AG09319 (cell line): ENCODE data around the gene TBXA2R.
"Not testable (repeated sequence)": the region's sequence is repeated elsewhere in the genome, so short reads cannot be mapped to it uniquely, and the experiment has no call there.

Experiments used
- DNase-seq: peaks from one replicate; pipeline ENCODE4 v3.0.0-alpha.2; 2010; ENCODE audit warnings: low read depth; ENCODE audit errors: extremely low read depth
- CTCF ChIP-seq: IDR thresholded peaks from 2 replicates; pipeline ENCODE4 v1.5.1; 2011; ENCODE audit warnings: low read depth, mild to moderate bottlenecking, inconsistent platforms, low read length, moderate library complexity

Gene TBXA2R

GRCh38 chr19:3590991-3591659 lies 15.6 kb downstream of the TBXA2R start:
- no peak for TF ChIP-seq CTCF
- no peak for DNase-seq

GRCh38 chr19:3589949-3590348 lies 16.7 kb downstream of the TBXA2R start:
- no peak for DNase-seq
- no peak for TF ChIP-seq CTCF

- no peak for TF ChIP-seq CTCF
- no peak for DNase-seq
Measured at GRCh38 chr19:3589439-3589838, 17.2 kb downstream of the TBXA2R start.

- no peak for TF ChIP-seq CTCF
Measured at GRCh38 chr19:3586707-3587346, 19.8 kb downstream of the TBXA2R start.

GRCh38 chr19:3586127-3586626 lies 20.5 kb downstream of the TBXA2R start:
- peak; percentile 42 for TF ChIP-seq CTCF
- no peak for DNase-seq

More at GRCh38 chr19:3586707-3587346, 19.8 kb downstream of the TBXA2R start:
- DNase-seq: no peak

GRCh38 chr19:3585301-3586126 lies 21.2 kb downstream of the TBXA2R start, which contains the start of gene GIPC3:
Gene GIPC3 (plus strand): TSS chr19:3585478. CDS start chr19:3585598, 120 bp downstream.
- no peak for DNase-seq
- no peak for TF ChIP-seq CTCF

- not testable (repeated sequence) for DNase-seq
Measured at GRCh38 chr19:3584036-3584802, 22.5 kb downstream of the TBXA2R start.

- not testable (repeated sequence) for DNase-seq
Measured at GRCh38 chr19:3581792-3582191, 24.9 kb downstream of the TBXA2R start.
